Measurements from ENCODE around the gene RFNG.

RFNG gene

GRCh38 chr17:82088838-82089722 lies 37.5 kb upstream of the RFNG start:
- DNase-seq, result no peak

- no peak for DNase-seq
These were observed 36.6 kb upstream of the RFNG start for GRCh38 chr17:82087961-82088837.

DNA sequence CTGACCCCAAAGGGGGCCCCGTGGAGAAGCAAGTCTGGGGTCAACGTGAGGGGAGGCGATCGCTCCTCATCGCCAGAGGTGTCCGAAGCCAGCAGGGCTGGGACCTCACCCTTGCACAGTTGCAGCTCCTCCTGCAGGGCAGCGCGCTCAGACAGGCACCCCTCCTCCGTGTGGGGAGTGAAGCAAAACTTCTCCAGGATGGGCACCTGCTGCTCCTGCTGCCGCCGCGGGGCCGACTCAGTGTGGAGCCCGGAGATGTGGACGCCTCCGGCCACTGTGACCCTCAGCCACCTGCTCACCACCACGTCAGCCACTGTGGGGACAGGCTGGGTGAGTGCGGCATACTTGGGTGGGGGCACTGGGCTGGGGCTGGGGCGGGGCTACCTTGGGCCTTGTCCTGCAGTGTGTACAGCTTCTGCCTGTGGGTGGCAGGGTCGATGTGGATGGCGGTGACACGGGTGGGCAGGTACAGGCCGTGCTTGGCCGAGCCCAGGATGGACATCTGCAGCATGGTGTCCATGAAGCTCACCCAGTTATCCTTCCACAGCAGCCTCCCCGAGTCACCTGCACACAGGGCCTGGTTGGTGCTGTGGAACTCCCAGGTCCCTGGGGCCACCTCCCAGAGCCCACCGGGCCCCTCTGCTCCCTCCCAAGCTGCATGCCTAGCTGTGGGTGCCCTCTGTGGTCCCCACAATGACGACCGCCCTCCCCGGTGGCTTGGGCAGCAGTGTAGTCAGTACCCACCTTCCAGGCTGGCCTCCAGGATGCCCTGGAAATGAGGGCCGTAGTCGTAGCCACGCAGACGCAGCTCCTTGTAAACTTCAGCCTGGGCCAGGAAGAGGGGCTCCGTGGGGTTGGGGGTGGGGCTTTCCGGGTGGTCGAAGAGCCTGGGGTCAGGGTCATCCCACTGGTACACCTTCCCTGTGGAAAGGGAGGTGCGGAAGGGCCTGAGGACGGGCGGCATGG lies 35.6 kb upstream of the RFNG start:
- DNase-seq, result no peak

GRCh38 chr17:82085931-82086764 lies 34.5 kb upstream of the RFNG start:
- no peak for DNase-seq

GRCh38 chr17:82085031-82085861 lies 33.6 kb upstream of the RFNG start:
- DNase-seq, result no peak

- DNase-seq, result no peak
These were observed 32.9 kb upstream of the RFNG start for GRCh38 chr17:82084373-82085030.

DNA sequence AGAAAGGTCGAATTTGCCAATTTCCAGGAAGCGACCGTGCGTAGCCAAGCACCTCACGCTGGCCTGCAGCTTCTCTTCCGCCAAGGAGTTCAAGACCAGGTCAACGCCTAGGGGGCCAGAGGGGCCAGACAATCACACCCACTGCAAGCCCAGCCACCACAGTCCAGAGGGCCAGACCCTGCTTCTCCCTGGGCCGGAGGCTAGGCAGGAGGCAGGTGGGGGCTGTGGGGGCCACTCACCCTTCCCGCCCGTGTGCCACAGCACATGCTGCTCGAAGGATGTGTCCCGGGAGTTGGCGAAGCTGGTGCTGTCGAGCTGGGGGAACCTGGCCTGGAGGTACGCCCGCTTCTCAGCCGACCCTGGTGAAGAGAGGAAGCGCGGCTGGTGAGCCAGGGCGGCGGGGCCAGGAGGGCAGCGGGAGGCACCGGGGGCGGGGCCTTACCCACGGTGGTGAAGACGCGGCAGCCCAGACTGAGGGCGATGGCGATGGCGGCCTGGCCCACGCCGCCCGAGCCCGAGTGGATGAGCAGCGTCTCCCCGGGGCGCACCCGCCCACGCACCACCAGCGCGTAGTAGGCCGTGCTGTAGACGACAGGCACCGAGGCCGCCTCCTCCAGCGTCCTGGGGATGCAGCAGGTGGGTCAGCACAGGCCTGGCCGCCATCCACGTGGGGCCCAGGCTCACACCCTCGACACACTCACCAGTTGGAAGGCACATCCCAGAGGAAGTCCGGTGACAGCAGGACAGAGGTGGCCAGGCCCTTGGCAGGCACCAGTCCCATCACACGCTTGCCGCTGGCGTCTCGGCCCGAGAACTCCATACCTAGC lies 32.1 kb upstream of the RFNG start:
- no peak for DNase-seq

DNA sequence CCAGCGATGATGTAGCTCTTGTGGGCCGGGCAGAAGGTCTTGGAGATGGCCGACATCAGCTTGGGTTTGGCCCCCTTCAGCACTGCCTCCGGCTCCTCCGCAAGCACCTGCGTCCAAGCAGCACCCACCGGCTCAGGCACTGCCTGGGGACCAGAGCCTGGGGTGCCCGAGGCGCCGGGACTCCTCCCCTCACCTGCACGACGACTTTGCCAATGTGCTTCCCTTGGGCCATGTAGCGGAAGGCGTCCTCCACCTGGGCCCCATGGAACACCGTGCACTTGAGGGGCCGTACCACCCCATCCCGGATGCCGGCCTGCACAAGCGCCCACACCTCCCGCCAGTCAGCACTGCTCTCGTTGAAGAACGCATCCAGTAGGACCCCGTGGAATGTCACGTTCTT lies 31.4 kb upstream of the RFNG start:
- no peak for DNase-seq

GRCh38 chr17:82082456-82082855 lies 30.8 kb upstream of the RFNG start:
- DNase-seq, result no peak

DNA sequence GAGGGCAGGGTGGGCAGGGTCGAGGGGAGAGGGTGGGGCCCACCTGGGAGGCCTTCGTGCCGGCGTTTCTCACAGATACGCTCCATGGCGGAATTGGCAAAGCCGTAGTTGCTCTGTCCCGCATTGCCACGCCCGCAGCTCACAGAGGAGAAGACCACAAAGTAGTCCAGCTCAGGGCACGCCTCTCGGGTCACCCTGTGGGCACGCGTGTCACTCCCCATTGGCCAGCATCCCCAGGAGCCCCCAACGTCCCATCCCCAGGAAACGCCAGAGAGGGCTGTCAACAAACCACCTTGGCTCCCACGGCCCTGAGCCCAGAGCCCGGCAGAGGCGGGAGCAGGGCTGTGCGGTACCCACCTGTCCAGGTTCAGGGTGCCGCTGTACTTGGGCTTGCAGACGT lies 30.4 kb upstream of the RFNG start:
- DNase-seq, result no peak

DNA sequence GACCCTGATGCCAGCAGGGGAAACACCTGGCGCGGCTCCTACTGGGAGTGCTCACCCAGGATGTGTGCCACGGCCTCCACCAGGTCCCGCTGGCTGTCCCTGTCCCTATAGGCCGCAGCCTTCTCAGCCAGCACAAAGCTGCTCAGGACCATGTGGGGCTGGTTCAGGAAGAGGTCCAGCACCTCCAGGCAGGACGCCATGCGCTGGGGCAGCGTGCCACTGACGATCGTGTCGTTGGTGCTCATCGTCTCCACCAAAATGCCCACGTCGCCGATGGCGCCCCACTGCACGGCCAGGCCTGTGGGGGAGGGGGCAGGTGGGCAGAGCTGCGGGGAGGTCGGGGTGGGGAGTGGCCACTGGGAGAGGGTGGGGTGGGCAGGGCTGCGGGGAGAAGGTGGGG lies 29.9 kb upstream of the RFNG start:
- no peak for DNase-seq

DNA sequence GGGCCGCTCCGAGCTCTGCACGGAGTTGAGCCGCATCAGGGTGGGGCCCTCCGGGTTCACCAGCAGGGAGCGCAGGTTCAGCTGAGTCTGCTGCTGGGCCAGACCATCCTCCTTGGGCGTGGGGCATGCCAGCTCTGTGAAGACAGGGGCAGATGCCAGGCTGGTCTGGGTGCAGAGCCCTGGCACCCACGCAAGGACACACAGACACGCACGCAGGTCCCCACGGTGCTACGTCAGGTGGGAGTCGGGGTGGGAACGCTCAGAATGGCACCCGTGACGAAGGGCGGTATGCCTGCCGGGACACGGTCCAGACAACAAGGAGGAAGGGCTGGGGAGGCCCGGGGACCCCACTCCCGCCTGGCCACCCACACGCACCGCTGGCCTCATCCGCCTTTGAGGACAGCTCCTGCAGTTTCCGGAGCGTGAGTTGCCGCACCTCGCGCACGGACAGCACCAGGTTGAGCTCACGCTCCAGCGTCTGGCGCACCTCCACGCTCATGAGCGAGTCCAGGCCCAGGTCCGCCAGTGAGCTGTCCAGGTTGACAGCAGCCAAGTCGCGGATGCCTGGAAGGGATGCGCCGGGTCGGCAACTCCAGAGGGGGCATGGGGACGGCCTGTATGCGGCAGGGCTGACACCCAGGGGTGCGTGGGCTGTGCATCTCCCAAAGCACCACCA lies 29.3 kb upstream of the RFNG start:
- no peak for DNase-seq

DNA sequence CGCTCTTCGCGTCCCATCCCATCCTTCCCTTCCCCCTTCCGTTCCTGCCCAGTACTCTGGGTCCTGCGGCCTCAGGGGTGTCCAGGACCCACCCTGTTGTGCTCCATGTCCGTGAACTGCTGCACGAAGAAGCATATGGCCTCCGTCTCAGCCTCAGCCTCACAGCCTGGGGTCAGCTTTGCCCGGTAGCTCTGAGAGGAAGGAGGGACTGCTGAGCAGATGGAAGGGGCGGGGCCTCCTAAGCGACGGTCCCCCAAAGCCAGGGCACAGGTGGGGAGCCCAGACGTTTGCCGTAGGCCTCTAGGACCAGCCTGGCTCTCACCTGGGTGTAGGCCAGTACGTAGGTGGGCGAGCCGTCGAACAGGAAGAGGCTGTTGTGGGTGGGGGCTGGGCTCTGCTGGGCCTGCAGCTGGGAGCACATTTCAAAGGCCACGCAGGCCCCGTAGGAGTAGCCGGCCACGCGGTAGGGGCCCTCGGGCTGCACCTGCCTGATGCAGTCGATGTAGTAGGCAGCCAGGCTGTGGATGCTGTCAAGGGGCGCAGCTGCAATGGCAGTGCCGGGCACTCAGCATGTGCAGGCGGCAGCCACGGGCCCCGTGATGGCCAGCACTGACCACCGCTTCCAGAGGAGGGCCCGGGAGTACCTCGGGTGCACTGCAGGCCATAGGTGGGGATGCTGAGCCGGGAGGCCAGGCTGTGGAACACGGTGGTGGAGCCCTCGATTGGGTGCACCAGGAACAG lies 28.6 kb upstream of the RFNG start:
- no peak for DNase-seq

DNA sequence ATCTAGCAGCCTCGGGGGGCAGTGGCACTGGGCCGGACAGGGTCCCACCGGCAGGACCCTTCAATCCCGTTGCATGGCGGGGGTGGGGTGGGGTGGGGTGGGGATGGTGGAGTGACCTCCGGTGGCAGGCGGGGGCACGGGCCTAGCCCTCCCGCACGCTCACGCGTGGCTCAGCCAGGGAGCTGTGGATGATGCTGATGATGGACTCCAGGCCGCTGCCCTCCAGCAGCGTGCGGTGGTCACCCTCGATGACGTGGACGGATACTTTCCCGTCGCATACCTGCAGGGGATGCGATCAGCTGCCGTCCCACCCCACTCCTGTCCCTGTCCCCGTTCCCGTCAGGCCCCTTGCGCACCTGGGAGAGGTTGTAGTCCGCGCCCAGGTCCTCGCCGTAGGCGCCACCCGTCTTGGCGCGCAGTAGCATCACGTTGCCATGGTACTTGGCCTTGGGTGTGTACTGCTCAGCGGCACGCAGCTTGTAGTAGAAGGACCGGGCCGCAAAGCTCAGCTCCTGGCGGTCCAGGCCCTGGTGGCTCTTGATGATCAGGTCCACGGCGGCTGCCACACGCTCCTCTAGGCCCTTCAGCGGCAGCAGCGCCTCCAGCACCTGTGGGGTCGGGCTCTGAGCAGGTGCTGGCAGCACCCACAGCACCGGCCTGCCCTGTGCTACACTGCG lies 27.5 kb upstream of the RFNG start:
- DNase-seq, result no peak

GRCh38 chr17:82078433-82078832 lies 26.8 kb upstream of the RFNG start:
- DNase-seq, result no peak

- DNase-seq, result no peak
These were observed 26.2 kb upstream of the RFNG start for GRCh38 chr17:82077617-82078358.

Data from NCI-H1694 (cell line).